ACC112 (cell line): ENCODE data around the gene MBTD1.
"Not testable (repeated sequence)": the region's sequence is repeated elsewhere in the genome, so short reads cannot be mapped to it uniquely, and the experiment has no call there.

ENCODE experiments used
- H2AFZ ChIP-seq: fragments of 200-600 bp; sonication (generic); one replicate; pipeline ENCODE4 v1.6.0; 2017; ENCODE audit warnings: antibody characterized with exemption, low read length; ENCODE audit not compliant: unreplicated experiment
- H3K27ac ChIP-seq: fragments of 200-600 bp; sonication (generic); 2 replicates; pipeline ENCODE4 v1.5.1; 2014; ENCODE audit warnings: low read depth, mild to moderate bottlenecking, antibody characterized with exemption, low read length, moderate library complexity
- H3K27me3 ChIP-seq: fragments of 200-600 bp; sonication (generic); 2 replicates; pipeline ENCODE4 v1.6.1; 2014; ENCODE audit warnings: mild to moderate bottlenecking, antibody characterized with exemption, low read length, moderate library complexity, mixed read lengths; ENCODE audit not compliant: insufficient read depth
- H3K36me3 ChIP-seq: fragments of 200-600 bp; sonication (generic); 2 replicates; pipeline ENCODE4 v1.6.1; 2016; ENCODE audit warnings: mild to moderate bottlenecking, antibody characterized with exemption, low read length, moderate library complexity, mixed read lengths; ENCODE audit not compliant: insufficient read depth
- H3K4me1 ChIP-seq: fragments of 200-600 bp; sonication (generic); one replicate; pipeline ENCODE4 v1.6.1; 2016; ENCODE audit warnings: low read length, mixed read lengths; ENCODE audit not compliant: insufficient read depth, unreplicated experiment, control insufficient read depth
- H3K4me3 ChIP-seq: fragments of 200-600 bp; sonication (generic); 2 replicates; pipeline ENCODE4 v1.5.1; 2014; ENCODE audit warnings: mild to moderate bottlenecking, low read depth, low read length
- H3K79me2 ChIP-seq: fragments of 200-600 bp; sonication (generic); one replicate; pipeline ENCODE4 v1.6.0; 2016; ENCODE audit warnings: low read length; ENCODE audit not compliant: control insufficient read depth, unreplicated experiment, insufficient read depth

MBTD1 gene

DNA sequence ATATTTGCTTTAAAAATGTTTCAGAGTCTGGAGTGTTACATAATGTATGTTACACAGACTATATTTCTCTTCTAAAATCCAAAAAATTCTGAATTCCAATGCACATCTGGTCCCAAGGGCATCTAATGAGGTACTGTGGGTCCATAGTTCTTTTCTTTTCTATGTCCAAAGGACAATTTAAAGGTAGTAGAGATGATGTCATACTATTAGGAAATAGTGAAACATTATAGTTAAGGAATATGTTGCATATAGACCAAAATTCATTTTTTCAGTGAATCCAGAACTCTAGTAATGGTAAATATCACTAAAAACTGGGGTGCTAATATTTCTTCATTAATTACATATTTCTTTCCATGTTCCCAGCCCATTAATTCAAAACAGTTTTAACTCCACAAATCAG is 70.7 kb downstream of the MBTD1 start:
- H3K4me1 ChIP-seq: no peaks in the 10 kb centered on the region
- H2AFZ ChIP-seq: no peak overlapping the region
- H3K4me3 ChIP-seq: no peak overlapping the region
- H3K27me3 ChIP-seq: no peaks in the 10 kb centered on the region
- H3K27ac ChIP-seq: peak overlapping the region; percentile 45; the same call in 1 of the 2 replicates
- H3K79me2 ChIP-seq: no peaks in the 10 kb centered on the region
- H3K36me3 ChIP-seq: peaks cover 12% of the 10 kb centered on the region

- Histone ChIP-seq H3K27ac (no peak overlapping the region), H3K27me3 (no peaks in the 10 kb centered on the region), H3K4me1 (no peaks in the 10 kb centered on the region), H3K36me3 (peaks cover 15% of the 10 kb centered on the region), H3K4me3 (no peak overlapping the region), H2AFZ (no peak overlapping the region), H3K79me2 (no peaks in the 10 kb centered on the region)
Measured at GRCh38 chr17:51188271-51188833, 71.5 kb downstream of the MBTD1 start.

DNA sequence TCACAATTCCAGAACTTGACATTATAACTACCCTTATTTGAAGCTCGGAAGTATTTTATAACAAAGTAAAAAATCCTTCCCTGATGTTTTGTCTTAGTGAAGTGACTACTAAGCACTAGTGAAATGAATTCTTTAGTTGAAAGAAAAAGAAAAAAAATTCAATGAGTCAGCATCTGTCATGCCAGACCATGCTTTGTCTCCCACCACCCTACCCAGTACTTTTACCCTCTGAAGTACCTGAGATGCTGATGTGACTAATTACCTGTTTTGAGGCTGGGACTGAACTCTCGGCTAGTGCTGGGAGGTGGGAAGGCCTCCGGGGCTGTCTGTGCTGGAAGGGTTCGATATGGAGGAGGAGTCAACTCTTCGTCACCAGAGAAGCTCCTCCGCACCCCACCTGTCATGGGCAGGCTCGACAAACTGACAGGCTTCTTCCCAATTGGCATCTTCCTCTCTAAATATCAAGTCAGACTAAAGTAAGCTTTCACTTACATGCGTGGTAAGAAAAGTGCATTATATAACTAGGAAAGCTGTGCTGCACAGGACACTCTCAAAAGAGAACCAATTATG is 74.0 kb downstream of the MBTD1 start:
- no peaks in the 10 kb centered on the region for H3K4me1 ChIP-seq
- no peak overlapping the region for H3K4me3 ChIP-seq
- no peaks in the 10 kb centered on the region for H3K27me3 ChIP-seq
- H3K27ac ChIP-seq: no peak overlapping the region
- peaks cover 4% of the 10 kb centered on the region; the same call in 1 of the 2 replicates for H3K36me3 ChIP-seq
- no peak overlapping the region for H2AFZ ChIP-seq
- H3K79me2 ChIP-seq: no peaks in the 10 kb centered on the region

- Histone ChIP-seq H2AFZ (no peak overlapping the region), H3K79me2 (no peaks in the 10 kb centered on the region), H3K36me3 (peaks cover 4% of the 10 kb centered on the region; the same call in 1 of the 2 replicates), H3K4me1 (peaks cover 7% of the 10 kb centered on the region), H3K4me3 (no peak overlapping the region), H3K27me3 (no peaks in the 10 kb centered on the region), H3K27ac (no peak overlapping the region)
Measured at GRCh38 chr17:51184124-51184523, 75.7 kb downstream of the MBTD1 start.

- H3K27ac ChIP-seq: no peak overlapping the region
- H3K27me3 ChIP-seq: no peaks in the 10 kb centered on the region
- peaks cover 4% of the 10 kb centered on the region; the same call in 1 of the 2 replicates for H3K36me3 ChIP-seq
Measured at GRCh38 chr17:51180486-51180885, 79.4 kb downstream of the MBTD1 start.

DNA sequence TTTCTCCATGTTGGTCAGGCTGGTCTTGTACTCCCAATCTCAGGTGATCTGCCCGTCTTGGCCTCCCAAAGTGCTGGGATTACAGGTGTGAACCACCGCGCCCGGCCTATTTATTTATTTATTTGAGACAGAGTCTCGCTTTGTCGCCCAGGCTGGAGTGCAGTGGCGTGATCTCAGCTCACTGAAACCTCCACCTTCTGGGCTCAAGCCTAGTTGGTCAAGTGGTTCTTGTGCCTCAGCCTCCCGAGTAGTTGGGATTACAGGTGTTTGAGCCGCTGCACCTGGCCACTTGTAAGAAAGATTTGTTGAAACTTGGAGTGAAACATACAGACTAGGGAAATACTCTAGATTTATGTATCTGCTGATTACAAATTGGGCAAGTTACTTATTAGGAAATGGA is 87.8 kb downstream of the MBTD1 start:
- peaks cover 20% of the 10 kb centered on the region for H3K36me3 ChIP-seq
- not testable (repeated sequence) for H3K27ac ChIP-seq, H2AFZ ChIP-seq, H3K4me3 ChIP-seq, H3K27me3 ChIP-seq
- H3K4me1 ChIP-seq: peaks cover 14% of the 10 kb centered on the region
- peaks cover 18% of the 10 kb centered on the region for H3K79me2 ChIP-seq

More at GRCh38 chr17:51180486-51180885, 79.4 kb downstream of the MBTD1 start:
- Histone ChIP-seq H2AFZ (no peak overlapping the region), H3K79me2 (no peaks in the 10 kb centered on the region), H3K4me3 (no peak overlapping the region), H3K4me1 (peaks cover 7% of the 10 kb centered on the region)

- Histone ChIP-seq H3K36me3 (peaks cover 20% of the 10 kb centered on the region), H3K27me3 (no peaks in the 10 kb centered on the region), H2AFZ (no peak overlapping the region), H3K79me2 (peaks cover 26% of the 10 kb centered on the region), H3K27ac (no peak overlapping the region), H3K4me3 (no peak overlapping the region), H3K4me1 (peaks cover 16% of the 10 kb centered on the region)
Measured at GRCh38 chr17:51170736-51171135, 89.1 kb downstream of the MBTD1 start.

GRCh38 chr17:51169340-51169739 is 90.5 kb downstream of the MBTD1 start:
- no peak overlapping the region for H3K4me3 ChIP-seq
- H3K27me3 ChIP-seq: no peaks in the 10 kb centered on the region
- no peak overlapping the region for H3K27ac ChIP-seq
- H3K4me1 ChIP-seq: peaks cover 22% of the 10 kb centered on the region
- H2AFZ ChIP-seq: no peak overlapping the region
- peaks cover 26% of the 10 kb centered on the region for H3K79me2 ChIP-seq
- H3K36me3 ChIP-seq: peaks cover 20% of the 10 kb centered on the region

DNA sequence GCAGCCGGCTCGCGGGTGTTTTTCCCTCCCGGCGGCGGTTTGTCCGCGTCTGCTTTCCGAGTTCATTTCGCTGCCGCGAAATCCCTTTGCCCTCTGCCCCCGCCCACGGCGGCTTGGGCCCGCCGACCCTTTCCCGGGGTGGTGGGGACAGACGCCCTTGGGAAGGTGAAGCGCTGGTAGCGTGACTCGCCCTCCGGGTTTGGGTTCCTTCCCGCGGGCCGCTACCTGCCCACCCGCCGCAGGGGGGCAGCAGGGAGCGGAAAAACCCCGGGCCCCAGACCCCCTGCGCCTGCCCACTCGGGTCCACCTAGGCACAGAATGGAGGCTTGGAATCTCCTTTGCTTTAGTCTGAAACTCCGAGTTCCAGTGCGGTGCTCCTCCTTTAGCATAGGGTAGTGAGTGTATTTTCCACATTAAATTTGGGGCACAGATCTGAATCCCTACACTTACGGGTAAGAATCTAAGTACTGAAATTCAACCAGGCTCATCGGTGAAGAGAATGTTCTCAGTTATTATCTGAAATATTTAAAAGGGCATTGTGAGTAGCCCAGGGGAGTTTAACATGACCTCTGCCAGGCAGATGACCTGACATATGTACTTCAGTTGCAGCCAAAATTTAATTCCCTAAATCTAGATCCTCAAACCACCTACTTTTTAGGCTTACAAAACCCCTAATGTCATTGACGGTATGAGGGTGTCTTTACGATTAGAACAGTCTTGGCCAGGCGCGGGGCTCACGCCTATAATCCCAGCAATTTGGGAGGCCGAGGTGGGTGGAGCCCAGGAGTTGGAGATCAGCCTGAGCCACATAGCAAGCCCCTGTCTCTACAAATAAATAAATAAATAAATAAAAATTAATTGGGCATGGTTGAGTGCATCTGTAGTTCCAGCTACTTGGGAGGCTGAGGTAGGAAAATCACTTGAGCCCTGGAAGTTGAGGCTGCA is 92.6 kb downstream of the MBTD1 start:
- peak overlapping the region; percentile 89 for H3K4me3 ChIP-seq
- peaks cover 26% of the 10 kb centered on the region for H3K79me2 ChIP-seq
- peaks cover 22% of the 10 kb centered on the region for H3K4me1 ChIP-seq
- no peaks in the 10 kb centered on the region for H3K27me3 ChIP-seq
- peak overlapping the region; percentile 80 for H3K27ac ChIP-seq
- peaks cover 20% of the 10 kb centered on the region for H3K36me3 ChIP-seq
- no peak overlapping the region for H2AFZ ChIP-seq

DNA sequence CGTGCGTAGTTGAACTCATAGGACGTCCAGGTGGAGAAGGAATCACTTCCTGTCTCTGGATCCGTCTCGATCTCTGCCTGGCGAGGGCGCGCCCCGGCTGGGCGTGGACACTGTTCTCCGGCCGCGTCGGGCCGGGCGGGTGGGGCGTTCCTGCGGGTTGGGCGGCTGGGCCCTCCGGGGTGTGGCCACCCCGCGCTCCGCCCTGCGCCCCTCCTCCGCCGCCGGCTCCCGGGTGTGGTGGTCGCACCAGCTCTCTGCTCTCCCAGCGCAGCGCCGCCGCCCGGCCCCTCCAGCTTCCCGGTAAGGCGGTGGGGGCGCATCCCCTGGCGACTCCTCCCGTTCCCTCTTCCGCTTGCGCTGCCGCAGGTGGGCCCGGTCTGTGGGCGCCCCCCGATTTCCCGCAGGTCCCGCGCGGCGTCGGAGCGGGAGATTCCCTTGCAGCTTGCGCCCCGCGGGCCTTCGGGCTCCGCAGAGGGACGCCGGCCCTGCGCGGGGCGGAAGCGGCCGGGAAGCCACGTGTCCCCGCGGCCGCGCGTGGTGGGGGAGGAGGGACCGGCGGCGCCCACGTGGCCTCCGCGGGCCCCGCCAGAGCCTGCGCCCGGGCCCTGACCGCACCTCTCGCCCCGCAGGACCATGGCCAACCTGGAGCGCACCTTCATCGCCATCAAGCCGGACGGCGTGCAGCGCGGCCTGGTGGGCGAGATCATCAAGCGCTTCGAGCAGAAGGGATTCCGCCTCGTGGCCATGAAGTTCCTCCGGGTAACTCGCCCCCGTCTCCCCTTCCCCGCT is 93.5 kb downstream of the MBTD1 start, which contains the start of gene NME2:
NME2 (plus strand) TSS at position 214 of the 789 bp plus-strand sequence; CDS start at position 634, 420 bp downstream.
- Histone ChIP-seq H3K4me1 (peaks cover 22% of the 10 kb centered on the region), H3K36me3 (peaks cover 21% of the 10 kb centered on the region), H3K4me3 (peak within 1 kb of the TSS; percentile 89), H3K27me3 (no peaks in the 10 kb centered on the region), H2AFZ (peak within 1 kb of the TSS; percentile 8), H3K79me2 (peaks cover 26% of the 10 kb centered on the region), H3K27ac (peak within 1 kb of the TSS; percentile 80)
